RKO (cell line): ENCODE measurements around the gene C4orf50.

Experiments used
- DNase-seq: peaks from one replicate; pipeline ENCODE4 v3.0.0-alpha.2; 2016; ENCODE audit warnings: low spot score

The C4orf50 gene

DNA sequence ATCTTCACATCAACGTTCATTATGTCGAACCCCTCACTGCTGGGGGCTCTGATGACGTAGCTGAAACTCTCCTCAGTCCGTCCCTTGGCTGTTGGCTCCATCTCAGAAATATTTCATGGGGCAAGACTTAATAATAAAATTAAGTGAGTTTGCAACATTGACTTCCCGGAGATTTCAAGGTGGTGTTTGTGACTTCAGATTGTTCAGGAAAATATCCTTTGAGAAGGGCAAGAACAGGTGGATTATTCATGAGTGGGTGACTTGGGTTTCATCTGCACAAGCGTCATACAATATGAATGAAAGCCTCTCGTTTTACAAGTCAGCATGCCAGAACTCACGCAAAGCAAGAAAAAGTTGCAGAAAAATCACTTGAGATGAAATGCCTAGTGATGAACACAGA is at the start of gene C4orf50:
Gene C4orf50 (minus strand): TSS at position 101 of the 400 bp plus-strand sequence.
- no peak for DNase-seq

DNA sequence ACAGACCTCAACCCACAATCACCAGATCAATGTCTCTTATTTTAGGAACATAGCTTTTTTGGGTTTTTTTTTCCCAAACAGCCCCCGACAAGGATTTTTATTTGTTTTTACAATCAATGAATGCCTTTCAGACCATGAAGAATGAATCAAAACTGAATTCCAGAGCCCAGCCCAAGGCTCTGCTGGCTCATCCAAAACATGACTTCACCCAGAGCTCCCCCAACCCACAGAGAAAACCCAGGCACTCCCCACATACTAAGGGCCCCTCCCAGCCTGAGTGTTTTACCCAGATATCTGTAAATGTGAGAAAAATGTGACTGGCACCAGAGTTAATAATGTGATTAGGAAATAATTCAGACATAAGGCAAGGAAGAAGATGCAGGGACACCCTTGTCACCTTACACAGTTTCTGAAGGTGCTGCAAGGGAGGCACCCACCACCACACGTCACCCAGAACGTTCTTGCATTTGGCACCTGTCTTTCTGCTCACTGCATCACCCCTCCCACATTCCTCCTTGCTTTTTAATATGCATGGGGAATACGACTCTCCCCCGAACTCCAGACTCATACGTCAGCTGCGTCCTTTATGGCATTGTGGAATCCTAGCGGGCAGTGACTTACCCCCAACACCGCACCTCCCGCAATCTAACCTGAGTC is 47.8 kb upstream of the C4orf50 start:
- no peak for DNase-seq

DNA sequence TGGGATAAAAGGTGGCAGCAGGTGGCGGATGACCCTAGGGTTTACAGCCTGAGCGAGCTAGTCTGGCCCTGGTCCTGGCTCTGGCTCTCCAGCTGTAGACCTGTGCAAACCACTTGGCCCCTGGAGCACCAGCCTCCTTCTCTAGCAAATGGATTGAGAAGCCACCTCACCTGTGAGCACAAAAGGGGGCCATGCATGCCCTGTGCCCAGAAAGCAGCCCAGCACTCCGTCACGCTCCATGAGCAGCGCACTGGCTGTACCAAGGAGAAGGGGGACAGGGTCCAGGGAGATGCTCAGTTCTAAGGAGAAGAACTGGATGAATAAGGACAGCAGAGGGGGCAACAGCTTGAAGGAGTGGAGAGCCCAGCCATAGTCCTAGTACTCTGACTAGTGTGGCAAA is 46.9 kb upstream of the C4orf50 start:
- no peak for DNase-seq

DNA sequence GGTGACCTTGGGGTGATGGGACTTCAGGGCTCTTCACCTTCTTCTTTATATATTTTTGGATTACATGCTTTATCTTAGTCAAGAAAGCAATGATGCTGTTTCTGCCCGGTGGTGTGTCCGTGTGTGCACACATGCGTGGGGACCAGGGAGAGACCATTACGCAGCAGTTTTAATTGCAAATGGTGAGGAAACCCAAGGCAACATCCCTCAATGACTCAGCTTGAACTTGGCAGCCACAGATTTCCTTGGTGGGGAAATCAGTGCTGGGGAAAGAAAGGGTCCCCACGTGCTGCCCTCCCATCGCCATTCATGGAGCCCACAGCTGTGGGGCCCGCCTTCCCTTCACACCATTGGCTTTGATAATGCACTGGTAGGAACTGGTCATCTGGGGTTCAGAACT is 46.2 kb upstream of the C4orf50 start:
- no peak for DNase-seq

DNA sequence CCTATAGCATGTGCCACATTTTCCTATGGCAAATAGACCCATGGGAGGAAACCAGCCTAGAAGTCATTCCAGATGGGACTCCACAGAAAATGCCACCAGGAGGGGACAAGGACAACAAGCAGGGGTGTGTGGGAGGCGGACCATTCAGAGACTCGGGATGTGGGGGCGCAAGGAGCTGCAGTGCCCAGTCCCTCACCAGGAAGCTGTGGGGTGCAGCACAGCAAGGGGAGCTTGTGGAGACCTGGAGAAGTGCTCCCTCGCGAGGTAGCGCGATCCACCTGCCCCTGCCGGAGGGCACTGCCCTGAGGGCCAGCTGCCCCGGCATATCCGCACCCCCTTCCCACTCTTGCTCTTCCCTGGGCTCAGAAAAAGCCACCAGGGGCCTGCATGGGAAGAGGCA is 45.5 kb upstream of the C4orf50 start:
- DNase-seq = no peak

DNA sequence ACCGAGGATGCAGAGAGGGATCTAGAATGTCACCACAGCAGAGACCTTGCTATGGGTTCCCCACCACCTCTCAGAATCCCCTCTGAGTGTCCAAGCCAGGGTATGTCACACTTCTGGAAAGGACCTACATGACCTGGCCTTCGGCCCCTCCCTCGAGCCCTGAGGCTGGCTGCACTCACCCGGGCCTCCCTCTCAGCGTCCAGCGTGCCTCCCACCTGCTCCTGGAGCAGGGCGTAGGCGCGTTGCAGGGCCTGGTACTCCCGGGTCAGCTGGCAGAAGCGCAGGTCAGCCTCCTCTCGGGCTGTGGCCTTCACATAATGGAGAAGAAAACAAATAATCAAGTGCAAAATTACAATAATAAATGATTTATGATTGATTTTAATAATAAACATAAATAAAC is 43.9 kb upstream of the C4orf50 start:
- DNase-seq = no peak

DNA sequence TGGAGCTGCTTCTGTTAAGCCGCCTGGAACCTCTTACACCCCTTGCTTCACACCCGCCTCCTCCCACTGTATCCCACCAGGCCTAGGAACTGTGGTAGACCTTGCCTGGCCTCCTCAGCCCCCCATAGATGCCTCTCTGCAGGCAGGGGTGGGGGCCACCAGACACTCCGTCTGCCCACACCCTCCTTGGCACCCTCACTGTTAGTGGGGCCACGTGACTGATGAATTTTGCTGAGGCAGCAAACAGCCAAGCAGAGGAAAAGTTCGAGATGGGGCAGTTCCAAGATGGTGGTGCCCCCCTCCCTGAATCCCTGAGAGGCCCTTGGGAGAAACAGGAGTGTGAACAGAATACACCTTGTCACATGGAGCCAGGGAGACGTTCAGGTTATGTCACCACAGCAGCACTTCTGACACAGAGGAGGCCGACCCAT is 41.2 kb upstream of the C4orf50 start:
- DNase-seq = no peak

DNA sequence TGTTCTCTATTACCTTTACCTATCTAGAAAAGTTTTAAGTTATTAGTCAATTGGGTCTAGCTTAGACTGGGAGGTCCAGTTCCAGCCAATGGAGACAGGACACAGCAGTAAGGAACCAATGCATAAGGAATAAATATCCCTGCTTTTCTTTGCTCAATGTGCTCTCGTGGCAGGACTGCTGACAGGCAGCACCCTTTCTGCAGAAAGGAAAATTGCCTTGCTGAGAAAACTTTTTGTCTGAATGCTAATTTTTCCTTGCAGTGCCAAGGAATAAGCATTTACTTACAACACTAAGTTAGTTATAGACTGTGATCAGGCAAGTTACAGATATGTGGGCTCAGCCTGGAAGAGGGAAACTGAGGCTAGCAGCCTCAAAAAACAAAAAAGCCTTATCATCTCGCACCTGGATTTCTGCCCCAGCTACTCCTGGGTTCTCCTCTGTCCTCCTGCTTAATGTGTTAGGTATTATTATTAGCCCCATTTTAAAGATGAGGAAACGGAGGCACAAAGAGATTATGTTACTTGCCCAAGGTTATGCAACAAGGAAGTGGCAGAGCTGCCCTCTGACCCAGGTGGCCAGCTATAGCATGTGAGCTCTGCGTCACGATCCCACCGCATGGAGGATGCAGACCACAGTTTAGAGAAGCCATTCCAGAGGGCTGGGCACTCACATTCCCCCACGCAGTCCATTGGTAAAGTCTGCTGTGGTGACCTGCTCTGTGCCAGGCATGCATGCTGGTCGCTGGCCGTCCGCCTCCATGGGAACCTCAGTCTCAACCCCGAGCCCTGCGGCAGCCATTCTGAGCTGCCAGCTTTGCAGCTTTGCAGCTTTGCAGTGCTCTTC is 40.5 kb upstream of the C4orf50 start:
- no peak for DNase-seq

DNA sequence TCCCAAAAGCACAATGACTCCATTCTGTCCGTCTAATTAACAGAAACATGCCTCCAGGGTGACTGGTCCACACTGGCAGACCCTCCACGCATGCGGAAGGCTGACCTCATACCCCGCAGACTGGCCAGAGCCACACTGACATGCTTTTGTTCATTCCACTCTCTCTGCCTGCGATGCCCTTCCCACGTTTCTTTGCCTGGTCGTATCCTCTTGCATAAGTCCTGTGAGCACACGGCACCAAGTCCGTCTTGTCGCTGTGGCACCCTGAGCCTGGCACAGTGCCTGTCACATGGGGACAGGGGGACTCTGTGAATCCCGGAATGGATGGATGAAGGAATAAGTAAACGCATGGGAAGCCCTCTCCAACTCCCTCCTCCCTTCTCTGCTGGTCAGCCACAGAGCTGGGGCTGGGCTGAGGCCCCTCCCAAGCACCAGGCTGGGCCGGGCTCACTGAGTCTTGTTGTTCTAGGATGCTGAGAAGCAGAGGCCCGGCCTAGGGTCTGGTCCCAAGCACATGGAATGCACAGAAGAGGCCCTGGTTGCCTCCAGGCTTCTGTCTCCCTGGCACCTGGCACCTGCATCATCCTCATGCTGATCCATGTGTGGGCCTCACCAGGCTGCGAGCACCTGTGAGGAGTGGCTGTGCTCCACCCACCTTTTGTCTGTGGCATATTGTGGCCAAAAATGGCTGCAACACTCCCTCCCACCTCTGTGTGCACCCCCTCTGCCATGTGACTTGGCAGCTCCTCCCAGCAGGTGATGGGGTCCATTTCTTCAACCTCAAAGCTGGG is 38.9 kb upstream of the C4orf50 start:
- DNase-seq = no peak

DNA sequence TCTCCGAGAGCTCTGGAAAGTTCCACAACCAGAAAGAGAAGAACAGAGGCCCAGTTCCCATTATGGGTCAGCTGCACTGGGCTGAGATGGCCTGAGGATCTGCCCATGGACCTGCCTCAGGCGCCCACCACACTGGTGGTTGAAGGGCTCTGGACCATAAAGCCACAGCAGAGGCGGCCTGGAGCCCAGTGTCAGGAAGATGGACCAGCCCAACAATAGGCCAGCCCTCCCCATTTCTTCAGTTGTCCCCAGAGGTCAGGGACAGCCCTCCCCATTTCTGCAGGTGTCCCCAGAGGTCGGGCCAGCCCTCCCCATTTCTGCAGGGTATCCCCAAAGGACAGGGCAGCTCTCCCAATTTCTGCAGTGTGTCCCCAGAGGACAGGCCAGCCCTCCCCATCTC is 37.2 kb upstream of the C4orf50 start:
- DNase-seq = no peak

DNA sequence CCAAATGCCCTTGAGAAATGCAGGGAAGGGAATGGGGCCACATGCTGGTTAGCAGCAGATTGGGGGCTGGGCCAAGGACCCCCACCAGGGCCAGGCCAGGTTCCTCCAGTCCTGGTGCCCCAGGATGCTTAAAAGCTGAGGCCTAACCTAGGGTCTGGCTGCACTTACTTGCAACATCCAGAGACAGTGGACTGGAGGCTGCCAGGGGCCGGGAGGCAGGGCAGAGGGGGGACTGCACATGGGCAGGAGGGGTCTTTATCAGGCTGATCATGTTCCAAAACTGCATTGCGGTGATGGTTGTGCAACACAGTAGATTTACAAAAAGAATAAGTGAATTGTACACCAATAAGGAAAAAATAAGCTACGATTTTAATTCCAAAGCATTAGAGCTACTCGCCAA is 36.8 kb upstream of the C4orf50 start:
- DNase-seq = no peak

DNA sequence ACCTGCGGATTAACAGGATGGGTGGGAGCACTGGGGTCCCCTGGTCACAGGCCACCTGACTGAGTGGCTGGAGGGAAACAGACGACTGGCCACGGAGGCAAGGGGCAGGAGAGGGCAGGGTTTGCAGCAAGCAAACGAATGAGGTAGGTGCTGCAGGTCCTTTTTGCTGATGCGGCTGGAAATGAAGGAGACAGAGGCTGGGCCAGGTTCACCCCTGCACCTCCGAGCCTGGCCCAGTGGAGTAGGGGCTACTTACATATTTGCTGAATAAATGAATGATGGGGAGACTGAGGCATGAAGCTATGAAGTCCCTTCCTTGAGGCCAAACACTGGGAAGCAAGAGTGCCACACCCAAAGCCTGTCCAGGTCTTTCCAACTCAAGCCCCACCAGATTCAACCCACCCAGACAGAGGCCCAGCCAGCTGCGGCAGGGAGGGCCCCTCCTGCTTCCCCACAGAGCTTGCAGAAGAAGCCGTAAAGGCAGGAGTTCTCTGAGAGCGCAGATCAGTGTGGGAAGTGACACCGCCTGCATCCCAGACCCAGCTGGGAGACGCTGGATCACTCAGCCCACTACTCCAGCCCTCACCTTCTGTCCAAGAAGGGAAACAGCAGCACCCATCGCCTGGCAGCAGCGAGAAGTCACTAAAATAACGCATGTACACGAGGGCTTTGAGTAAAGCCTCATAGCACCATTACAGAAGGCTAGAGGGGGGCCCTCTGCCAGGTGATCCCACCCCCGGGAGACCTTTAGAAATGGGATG is 36.1 kb upstream of the C4orf50 start:
- no peak for DNase-seq

DNA sequence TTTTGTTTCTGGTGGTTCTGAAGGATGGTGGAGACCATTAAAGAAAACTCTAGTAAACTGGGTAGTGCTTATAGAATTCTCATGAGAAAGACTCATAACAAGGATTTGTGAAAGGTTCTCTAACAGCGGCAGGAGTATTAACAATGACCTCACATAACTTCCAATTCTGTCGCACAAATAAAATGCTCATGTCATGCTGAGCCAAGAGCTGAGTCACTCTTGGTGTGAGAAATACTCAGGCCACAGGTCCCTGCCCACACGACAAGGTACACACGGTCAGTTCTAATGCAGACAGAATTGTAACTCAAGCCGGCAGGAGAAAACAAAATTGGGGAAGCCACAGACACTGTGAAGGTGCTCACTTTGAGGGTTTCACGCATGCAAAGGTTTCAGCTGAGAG is 34.4 kb upstream of the C4orf50 start:
- peak; percentile 11 for DNase-seq

DNA sequence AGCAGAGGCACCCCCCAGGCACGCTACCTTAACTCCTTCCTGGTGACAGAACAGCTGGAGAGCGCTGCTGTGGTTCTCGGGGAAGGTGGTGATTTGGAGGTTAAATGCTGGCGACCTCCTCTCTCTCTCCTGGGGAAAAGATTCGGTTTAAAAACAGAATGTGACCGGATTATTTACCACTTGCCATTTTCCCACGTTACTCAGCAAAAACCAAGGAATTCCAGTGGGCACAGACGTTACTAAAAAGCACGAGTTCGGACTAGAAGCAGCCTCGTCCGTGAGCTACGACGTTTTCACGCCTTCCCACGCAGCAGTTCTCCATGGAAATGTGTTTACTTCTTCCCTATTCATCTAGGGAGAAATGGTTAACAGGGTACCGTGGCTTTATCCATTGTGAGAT is 32.3 kb upstream of the C4orf50 start:
- no peak for DNase-seq

DNA sequence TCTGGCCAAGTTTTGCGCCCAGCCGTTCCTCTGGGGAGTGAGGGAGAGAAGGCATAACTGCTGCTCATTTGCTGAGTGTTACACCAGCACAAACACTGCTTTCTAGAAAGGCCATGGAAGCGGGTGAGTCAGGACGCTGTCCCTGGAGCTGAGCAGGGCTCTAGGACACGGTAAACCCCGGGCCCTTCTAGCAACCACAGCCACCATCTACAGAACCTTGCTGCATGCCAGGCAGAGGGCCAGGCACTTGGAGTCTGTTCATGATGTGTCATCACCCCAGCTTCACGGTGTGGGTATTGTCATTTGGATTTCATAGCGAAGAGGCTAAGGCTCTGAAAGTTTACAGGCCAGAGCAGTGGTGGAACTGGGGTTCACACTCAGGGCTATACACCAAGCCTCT is 31.8 kb upstream of the C4orf50 start:
- DNase-seq = no peak

DNA sequence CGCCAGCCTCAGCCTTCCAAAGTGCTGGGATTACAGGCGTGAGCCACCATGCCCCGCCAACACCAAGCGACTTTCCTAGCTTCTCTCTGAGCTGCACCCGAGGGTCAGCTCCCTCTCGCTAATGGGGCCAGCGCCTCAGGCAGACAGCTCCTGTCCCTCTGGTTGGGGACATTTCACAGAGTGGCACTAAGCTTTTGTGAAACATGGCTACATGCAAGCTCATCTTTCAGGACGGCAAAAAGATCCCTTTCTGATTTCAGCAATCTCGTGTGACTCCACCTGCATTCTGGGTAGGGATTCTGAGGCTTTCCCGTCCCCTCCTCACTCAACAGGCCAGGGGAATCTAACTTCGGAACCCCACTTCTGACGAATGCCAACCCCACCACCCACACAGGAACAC is 31.0 kb upstream of the C4orf50 start:
- DNase-seq = no peak

DNA sequence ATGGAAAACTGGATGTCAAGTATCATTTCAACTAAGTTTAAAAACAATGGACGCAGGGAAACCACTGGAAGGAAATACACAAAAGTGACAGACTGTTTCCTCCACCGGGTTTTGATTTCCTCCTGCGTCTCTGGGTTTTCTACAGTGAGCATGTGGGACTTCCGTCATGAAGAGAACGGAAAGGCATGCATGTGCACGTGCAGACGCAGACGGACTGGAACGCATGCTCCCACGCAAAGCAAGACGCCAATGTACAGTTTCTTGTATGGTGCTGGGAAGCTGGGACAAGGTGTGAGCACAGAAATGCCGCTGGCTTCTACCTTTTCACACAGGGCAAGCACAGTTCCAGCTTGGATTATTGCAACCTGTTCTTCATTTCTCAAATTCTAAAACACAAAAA is 30.3 kb upstream of the C4orf50 start:
- no peak for DNase-seq

DNA sequence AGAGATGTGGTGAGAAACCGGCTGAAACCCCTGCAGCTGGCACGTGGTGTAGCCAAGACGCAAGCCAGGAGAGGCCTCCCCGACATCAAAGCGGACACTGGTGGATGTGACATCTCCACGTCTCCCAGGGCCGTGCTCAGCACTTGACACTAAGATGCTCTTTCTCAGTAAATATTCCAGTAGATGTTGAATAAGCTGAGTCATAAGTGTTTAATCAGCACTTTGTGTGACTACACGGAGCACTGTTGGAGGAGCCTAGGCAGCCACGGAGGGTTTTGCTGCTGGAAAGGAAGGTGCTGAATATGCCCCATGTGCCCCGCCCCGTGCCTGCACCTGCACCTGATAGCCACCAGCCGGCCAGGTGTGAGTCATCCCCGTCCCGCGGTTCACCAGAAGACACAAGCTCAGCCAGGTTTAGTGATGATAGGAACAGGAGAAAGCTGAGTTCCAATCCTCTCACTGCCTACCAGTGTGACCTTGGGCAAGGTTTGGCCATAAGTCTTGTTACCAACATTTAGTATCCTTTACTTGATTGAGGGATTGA is 29.0 kb upstream of the C4orf50 start:
- no peak for DNase-seq

DNA sequence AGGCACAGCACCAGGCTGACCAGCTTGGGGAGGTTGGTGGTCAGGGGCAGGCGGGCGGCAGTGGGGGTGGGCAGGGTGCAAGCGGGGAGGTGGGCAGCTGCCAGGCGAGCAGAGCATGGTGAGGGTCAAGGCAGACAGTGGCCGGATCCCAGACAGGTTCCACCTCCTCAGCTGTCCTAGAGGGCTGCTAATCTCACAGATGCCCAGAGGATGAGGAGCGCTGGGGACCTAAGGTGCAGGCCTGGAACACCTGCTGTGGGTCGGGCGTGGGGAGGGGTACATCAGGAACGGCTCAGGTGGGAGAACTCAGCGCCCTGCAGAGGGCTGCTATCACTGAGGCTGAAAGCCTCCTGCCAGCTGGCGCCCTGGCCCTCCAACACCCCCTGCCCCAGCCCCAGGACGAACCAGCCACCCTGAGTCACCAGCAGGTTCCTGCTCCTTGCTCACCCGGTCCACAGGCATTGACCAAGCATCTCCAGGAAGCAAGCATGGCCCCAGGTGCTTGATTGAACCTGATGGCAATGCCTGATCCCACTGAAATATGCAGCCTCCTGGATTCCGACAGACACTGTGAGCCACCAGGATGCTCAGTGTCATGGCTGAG is 28.4 kb upstream of the C4orf50 start:
- no peak for DNase-seq

DNA sequence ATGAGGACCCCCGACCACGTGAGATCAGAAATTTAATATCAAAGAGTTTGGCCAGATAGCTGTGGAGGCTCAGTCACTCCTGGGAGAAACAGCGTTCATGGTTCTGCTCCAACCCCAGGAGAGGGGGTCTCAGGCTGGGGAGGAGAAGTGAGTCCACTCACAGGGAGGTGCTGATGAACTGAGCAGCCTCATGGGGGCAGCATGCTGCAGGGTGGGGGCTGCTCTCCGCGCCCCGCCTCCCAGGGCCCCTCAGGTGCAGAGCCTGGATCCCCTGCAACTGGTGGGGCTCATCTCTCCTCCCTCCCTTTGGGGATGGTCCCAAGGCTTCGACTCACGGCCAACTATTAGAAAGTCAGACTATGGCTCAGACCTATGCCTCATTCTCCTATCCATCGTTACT is 26.6 kb upstream of the C4orf50 start:
- DNase-seq = no peak

DNA sequence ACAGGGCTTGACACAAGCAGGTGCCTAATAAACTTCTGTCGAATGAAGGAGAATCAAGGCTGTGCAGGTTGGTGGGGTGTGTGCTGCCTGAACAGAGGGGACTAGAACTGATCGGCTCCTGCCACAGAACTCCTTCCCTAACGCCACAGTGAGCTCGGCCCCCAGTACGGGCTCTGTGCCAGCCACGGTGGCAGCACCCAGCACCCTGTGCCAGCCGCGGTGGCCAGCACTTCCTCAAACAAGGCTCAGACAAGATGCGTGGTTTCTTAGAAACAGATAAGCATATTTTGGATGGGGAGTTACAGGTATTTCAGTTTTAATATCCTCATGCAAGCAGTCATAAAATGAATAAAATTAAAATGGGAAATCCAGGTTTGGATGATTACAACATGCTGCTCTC is 26.0 kb upstream of the C4orf50 start:
- no peak for DNase-seq
